HEK293T (cell line): Measurements from ENCODE around the gene RNU6-7.

Experiments
- ELF4 ChIP-seq: fragments of 450-650 bp; IDR thresholded peaks from 2 replicates; pipeline ENCODE4 v1.6.1; 2017; ENCODE audit warnings: antibody characterized with exemption
- FOXM1 ChIP-seq: fragments of 450-650 bp; IDR thresholded peaks from 2 replicates; pipeline ENCODE4 v1.6.1; 2017; ENCODE audit warnings: mild to moderate bottlenecking, borderline replicate concordance
- TARDBP ChIP-seq: fragments of 450-650 bp; IDR thresholded peaks from 2 replicates; pipeline ENCODE4 v1.6.1; 2016

- TF ChIP-seq TARDBP (no peak), ELF4 (no peak), FOXM1 (no peak)
Measured at GRCh38 chr14:32250681-32251080, 48.8 kb downstream of the RNU6-7 start.
